HepG2 (cell line): Measurements from ENCODE around the gene PLPP3. TPM values are rescaled to one million over a fixed set of nuclear protein-coding genes. Genes with fewer than 3 reads are reported as not detected.

Source experiments
- NFIB ChIP-seq: sonication (generic); formaldehyde crosslinking; IDR thresholded peaks from 2 replicates; pipeline ENCODE4 v1.9.0; 2021; ENCODE audit warnings: missing genetic modification reagents, mild to moderate bottlenecking, borderline replicate concordance
- POLR2A ChIP-seq, 2 experiments: IDR thresholded peaks; 2 replicates each; pipeline ENCODE4 v1.6.1; 2011; ENCODE audit warnings: low read depth in 2 of 2, low read length in 2 of 2, mild to moderate bottlenecking in 1 of 2, moderate library complexity in 1 of 2; ENCODE audit not compliant: insufficient read depth in 1 of 2
- SIX1 ChIP-seq: sonication (generic); formaldehyde crosslinking; IDR thresholded peaks from 2 replicates; pipeline ENCODE4 v1.4.0; 2020; ENCODE audit warnings: missing genetic modification reagents, borderline replicate concordance
- SP2 ChIP-seq: sonication (generic); formaldehyde crosslinking; IDR thresholded peaks from 2 replicates; pipeline ENCODE4 v1.5.1; 2020; ENCODE audit warnings: mild to moderate bottlenecking, missing genetic modification reagents
- ZNF296 ChIP-seq: sonication (generic); formaldehyde crosslinking; conservative IDR thresholded peaks from 2 replicates; pipeline ENCODE4 v1.5.0; 2020; ENCODE audit warnings: mild to moderate bottlenecking, missing genetic modification reagents
- ZNF383 ChIP-seq: sonication (generic); formaldehyde crosslinking; IDR thresholded peaks from 2 replicates; pipeline ENCODE4 v1.4.0; 2020; ENCODE audit warnings: missing genetic modification reagents, mild to moderate bottlenecking, borderline replicate concordance
- ZNF816 ChIP-seq: sonication (generic); formaldehyde crosslinking; IDR thresholded peaks from 2 replicates; pipeline ENCODE4 v1.8.0; 2022; ENCODE audit warnings: missing genetic modification reagents, mild to moderate bottlenecking, borderline replicate concordance
- ZNF850 ChIP-seq: sonication (generic); formaldehyde crosslinking; conservative IDR thresholded peaks from 2 replicates; pipeline ENCODE4 v1.9.0; 2021; ENCODE audit warnings: mild to moderate bottlenecking, missing genetic modification reagents
- polyA plus RNA-seq, 8 experiments: library from polyadenylated mRNA; depleted of rRNA in 3 of 8; stranded (reverse) in 7 of 8; unstranded in 1 of 8; fragments of >200 nt; fragmentation: Illumina TruSeq in 4 of 8; extraction: Trizol in 4 of 8; gene quantifications; 2 replicates each; pipeline versions ENCODE4 v1.2.1 to v1.2.3, GENCODE V29; 2011 to 2016; ENCODE audit warnings: low read depth in 4 of 8, missing spikeins in 1 of 8, mixed read lengths in 1 of 8; ENCODE audit not compliant: insufficient read depth in 1 of 8
- total RNA-seq, 5 experiments: library from RNA; depleted of rRNA; stranded (reverse); fragments of >200 nt; fragmentation: Illumina TruSeq; extraction: Trizol; gene quantifications; 2 replicates each; pipeline ENCODE4 v1.2.3, GENCODE V29; 2016; ENCODE audit warnings: low read depth in 1 of 5
- TF ChIP-seq, protein P1 (sequence below): sonication (generic); formaldehyde crosslinking; IDR thresholded peaks from 2 replicates; pipeline ENCODE4 v1.5.0; 2020; ENCODE audit warnings: missing genetic modification reagents
- TF ChIP-seq, protein P2 (sequence below): sonication (generic); formaldehyde crosslinking; IDR thresholded peaks from 2 replicates; pipeline ENCODE4 v1.4.0; 2020; ENCODE audit warnings: missing genetic modification reagents
- TF ChIP-seq, protein P3 (sequence below): sonication (generic); formaldehyde crosslinking; IDR thresholded peaks from 2 replicates; pipeline ENCODE4 v1.8.0; 2022; ENCODE audit warnings: mild to moderate bottlenecking, missing genetic modification reagents
- TF ChIP-seq, protein P4 (sequence below): sonication (generic); formaldehyde crosslinking; IDR thresholded peaks from one replicate; pipeline ENCODE4 v1.5.1; 2020; ENCODE audit warnings: mild to moderate bottlenecking, missing genetic modification reagents; ENCODE audit errors: not compliant biosample characterization
- TF ChIP-seq, protein P5 (sequence below): sonication (generic); formaldehyde crosslinking; IDR thresholded peaks from 2 replicates; pipeline ENCODE4 v1.5.1; 2020; ENCODE audit warnings: missing genetic modification reagents, mild to moderate bottlenecking, borderline replicate concordance

Gene PLPP3
- total and polyA plus RNA-seq, 2 of the 13 experiments (the other 11 are each of a cell fraction or from before 2014, with no cell fraction given): 49.7 to 65.8 TPM

DNA sequence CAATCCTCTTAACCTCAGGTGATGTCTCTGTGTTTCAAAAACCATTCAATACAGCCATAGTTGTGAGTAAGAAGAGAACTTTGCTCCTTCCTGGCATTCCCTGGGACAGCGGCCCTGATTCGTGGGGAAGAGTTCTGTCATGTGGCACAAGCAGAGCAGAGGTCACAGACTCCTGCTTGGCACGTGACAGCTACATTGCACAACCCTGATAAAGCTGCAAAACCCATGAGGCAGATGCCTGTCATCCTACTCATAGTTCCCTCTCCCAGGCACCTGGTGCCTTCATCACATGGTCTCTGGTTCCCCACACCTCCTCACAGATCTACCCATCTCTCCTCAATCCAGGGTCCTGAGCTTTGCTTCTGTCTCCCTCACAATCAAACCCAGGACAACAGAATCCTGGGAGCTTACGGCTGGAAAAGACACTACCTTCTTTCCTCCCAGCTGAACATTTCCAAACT, 70.8 kb downstream of the PLPP3 start (continued):
- no peak for TF ChIP-seq ZNF383 (CRISPR knock-in tag)
- peak; percentile 64; the same call in 1 of the 2 replicates for TF ChIP-seq ZNF816 (CRISPR knock-in tag)
- no peak for TF ChIP-seq ZNF296 (CRISPR knock-in tag)
- TF ChIP-seq, protein P1, sequence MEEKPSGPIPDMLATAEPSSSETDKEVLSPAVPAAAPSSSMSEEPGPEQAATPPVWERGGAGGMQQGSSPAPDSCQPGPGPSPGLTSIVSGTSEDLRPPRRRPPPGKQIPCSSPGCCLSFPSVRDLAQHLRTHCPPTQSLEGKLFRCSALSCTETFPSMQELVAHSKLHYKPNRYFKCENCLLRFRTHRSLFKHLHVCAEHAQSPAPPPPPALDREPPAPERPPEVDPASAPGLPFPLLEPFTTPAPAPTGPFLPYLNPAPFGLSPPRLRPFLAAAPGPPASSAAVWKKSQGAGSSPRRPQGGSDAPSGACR (CRISPR knock-in tag): peak; percentile 96
- TF ChIP-seq SIX1 (CRISPR knock-in tag): peak; percentile 92
- TF ChIP-seq ZNF850 (CRISPR knock-in tag): no peak
- TF ChIP-seq, protein P2, sequence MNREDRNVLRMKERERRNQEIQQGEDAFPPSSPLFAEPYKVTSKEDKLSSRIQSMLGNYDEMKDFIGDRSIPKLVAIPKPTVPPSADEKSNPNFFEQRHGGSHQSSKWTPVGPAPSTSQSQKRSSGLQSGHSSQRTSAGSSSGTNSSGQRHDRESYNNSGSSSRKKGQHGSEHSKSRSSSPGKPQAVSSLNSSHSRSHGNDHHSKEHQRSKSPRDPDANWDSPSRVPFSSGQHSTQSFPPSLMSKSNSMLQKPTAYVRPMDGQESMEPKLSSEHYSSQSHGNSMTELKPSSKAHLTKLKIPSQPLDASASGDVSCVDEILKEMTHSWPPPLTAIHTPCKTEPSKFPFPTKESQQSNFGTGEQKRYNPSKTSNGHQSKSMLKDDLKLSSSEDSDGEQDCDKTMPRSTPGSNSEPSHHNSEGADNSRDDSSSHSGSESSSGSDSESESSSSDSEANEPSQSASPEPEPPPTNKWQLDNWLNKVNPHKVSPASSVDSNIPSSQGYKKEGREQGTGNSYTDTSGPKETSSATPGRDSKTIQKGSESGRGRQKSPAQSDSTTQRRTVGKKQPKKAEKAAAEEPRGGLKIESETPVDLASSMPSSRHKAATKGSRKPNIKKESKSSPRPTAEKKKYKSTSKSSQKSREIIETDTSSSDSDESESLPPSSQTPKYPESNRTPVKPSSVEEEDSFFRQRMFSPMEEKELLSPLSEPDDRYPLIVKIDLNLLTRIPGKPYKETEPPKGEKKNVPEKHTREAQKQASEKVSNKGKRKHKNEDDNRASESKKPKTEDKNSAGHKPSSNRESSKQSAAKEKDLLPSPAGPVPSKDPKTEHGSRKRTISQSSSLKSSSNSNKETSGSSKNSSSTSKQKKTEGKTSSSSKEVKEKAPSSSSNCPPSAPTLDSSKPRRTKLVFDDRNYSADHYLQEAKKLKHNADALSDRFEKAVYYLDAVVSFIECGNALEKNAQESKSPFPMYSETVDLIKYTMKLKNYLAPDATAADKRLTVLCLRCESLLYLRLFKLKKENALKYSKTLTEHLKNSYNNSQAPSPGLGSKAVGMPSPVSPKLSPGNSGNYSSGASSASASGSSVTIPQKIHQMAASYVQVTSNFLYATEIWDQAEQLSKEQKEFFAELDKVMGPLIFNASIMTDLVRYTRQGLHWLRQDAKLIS (CRISPR knock-in tag): peak; percentile 63; the same call in 1 of the 2 replicates
- peak in 1 of 2 experiments; percentile 43; a peak in 1 of 4 replicates for TF ChIP-seq POLR2A (IDR thresholded peaks at IDR 0.05; ENCODE audit: insufficient read depth in 1 of 2, low read depth in 2 of 2, low read length in 2 of 2)
- no peak for TF ChIP-seq SP2 (CRISPR knock-in tag)
- TF ChIP-seq, protein P3, sequence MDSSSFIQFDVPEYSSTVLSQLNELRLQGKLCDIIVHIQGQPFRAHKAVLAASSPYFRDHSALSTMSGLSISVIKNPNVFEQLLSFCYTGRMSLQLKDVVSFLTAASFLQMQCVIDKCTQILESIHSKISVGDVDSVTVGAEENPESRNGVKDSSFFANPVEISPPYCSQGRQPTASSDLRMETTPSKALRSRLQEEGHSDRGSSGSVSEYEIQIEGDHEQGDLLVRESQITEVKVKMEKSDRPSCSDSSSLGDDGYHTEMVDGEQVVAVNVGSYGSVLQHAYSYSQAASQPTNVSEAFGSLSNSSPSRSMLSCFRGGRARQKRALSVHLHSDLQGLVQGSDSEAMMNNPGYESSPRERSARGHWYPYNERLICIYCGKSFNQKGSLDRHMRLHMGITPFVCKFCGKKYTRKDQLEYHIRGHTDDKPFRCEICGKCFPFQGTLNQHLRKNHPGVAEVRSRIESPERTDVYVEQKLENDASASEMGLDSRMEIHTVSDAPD (CRISPR knock-in tag): peak; percentile 95
- TF ChIP-seq, protein P4, sequence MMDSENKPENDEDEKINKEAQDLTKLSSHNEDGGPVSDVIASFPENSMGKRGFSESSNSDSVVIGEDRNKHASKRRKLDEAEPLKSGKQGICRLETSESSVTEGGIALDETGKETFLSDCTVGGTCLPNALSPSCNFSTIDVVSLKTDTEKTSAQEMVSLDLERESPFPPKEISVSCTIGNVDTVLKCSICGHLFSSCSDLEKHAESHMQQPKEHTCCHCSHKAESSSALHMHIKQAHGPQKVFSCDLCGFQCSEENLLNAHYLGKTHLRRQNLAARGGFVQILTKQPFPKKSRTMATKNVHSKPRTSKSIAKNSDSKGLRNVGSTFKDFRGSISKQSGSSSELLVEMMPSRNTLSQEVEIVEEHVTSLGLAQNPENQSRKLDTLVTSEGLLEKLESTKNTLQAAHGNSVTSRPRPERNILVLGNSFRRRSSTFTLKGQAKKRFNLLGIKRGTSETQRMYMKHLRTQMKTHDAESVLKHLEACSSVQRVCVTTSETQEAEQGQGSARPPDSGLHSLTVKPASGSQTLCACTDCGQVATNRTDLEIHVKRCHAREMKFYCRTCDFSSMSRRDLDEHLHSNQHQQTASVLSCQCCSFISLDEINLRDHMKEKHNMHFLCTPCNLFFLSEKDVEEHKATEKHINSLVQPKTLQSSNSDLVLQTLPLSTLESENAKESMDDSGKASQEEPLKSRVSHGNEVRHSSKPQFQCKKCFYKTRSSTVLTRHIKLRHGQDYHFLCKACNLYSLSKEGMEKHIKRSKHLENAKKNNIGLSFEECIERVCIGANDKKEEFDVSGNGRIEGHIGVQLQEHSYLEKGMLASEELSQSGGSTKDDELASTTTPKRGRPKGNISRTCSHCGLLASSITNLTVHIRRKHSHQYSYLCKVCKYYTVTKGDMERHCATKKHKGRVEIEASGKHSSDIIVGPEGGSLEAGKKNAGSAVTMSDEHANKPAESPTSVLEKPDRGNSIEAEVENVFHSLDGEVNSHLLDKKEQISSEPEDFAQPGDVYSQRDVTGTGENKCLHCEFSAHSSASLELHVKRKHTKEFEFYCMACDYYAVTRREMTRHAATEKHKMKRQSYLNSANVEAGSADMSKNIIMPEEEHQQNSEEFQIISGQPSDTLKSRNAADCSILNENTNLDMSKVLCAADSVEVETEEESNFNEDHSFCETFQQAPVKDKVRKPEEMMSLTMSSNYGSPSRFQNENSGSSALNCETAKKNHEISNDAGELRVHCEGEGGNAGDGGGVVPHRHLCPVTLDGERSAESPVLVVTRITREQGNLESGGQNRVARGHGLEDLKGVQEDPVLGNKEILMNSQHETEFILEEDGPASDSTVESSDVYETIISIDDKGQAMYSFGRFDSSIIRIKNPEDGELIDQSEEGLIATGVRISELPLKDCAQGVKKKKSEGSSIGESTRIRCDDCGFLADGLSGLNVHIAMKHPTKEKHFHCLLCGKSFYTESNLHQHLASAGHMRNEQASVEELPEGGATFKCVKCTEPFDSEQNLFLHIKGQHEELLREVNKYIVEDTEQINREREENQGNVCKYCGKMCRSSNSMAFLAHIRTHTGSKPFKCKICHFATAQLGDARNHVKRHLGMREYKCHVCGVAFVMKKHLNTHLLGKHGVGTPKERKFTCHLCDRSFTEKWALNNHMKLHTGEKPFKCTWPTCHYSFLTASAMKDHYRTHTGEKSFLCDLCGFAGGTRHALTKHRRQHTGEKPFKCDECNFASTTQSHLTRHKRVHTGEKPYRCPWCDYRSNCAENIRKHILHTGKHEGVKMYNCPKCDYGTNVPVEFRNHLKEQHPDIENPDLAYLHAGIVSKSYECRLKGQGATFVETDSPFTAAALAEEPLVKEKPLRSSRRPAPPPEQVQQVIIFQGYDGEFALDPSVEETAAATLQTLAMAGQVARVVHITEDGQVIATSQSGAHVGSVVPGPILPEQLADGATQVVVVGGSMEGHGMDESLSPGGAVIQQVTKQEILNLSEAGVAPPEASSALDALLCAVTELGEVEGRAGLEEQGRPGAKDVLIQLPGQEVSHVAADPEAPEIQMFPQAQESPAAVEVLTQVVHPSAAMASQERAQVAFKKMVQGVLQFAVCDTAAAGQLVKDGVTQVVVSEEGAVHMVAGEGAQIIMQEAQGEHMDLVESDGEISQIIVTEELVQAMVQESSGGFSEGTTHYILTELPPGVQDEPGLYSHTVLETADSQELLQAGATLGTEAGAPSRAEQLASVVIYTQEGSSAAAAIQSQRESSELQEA: peak; percentile 28
- TF ChIP-seq, protein P5, sequence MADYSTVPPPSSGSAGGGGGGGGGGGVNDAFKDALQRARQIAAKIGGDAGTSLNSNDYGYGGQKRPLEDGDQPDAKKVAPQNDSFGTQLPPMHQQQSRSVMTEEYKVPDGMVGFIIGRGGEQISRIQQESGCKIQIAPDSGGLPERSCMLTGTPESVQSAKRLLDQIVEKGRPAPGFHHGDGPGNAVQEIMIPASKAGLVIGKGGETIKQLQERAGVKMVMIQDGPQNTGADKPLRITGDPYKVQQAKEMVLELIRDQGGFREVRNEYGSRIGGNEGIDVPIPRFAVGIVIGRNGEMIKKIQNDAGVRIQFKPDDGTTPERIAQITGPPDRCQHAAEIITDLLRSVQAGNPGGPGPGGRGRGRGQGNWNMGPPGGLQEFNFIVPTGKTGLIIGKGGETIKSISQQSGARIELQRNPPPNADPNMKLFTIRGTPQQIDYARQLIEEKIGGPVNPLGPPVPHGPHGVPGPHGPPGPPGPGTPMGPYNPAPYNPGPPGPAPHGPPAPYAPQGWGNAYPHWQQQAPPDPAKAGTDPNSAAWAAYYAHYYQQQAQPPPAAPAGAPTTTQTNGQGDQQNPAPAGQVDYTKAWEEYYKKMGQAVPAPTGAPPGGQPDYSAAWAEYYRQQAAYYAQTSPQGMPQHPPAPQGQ (CRISPR knock-in tag): no peak
- no peak for TF ChIP-seq NFIB (CRISPR knock-in tag)
